Umbilical cord (tissue), 2 donors: Measurements from ENCODE around the gene LUC7L. TPM values are rescaled to one million over a fixed set of nuclear protein-coding genes. Genes with fewer than 3 reads are reported as not detected.

Experiments
- DNase-seq: peaks from one replicate; pipeline ENCODE4 v3.0.0-alpha.2; 2015; ENCODE audit warnings: low spot score
- total RNA-seq: library from RNA; depleted of rRNA; stranded (reverse); fragments of >200 nt; gene quantifications from one replicate; pipeline ENCODE4 v1.2.3, GENCODE V29; 2014; ENCODE audit warnings: low replicate concordance; ENCODE audit not compliant: insufficient read depth

LUC7L gene
- total RNA-seq, 1 donor from 2014 or later, result 50.3 TPM

DNA sequence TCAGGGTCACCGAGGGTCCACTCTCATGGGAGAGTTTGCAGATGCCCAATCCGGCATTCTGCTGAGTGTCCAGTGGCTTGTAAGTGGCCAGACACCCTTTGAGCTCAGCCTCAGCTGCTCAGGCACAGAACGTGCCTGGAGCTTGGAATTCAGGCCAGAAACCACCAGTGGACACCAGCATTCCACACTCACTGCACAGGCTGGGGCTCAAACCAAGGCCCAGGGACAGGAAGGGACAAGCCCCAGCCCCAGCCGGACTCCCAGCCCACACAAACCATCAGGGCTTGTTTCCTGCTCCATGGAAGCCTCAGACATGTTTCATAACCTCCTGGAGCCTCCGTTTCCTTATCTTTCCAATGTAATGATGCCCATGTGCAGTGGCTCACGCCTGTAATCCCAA is 85.8 kb downstream of the LUC7L start:
- no peak for DNase-seq

DNA sequence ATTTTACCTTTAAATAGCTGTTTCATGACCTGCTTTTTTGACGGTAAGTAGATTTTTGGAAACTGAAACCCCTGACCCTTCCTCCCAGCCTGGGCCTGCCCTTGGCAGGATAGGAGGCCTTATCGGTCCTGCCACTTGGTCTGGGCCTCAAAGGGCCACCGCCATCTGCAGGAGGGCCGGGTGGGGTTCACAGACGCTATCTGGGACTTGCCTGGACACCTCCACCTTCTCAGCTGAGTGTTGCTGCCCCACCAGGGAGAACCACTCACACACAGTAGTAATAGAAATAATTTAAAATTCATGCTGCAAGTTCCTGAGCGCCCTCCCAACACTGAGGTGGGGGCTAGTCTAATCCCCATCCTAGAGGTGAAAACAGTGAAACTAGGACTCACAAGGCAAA is 86.2 kb downstream of the LUC7L start:
- DNase-seq, result no peak

DNA sequence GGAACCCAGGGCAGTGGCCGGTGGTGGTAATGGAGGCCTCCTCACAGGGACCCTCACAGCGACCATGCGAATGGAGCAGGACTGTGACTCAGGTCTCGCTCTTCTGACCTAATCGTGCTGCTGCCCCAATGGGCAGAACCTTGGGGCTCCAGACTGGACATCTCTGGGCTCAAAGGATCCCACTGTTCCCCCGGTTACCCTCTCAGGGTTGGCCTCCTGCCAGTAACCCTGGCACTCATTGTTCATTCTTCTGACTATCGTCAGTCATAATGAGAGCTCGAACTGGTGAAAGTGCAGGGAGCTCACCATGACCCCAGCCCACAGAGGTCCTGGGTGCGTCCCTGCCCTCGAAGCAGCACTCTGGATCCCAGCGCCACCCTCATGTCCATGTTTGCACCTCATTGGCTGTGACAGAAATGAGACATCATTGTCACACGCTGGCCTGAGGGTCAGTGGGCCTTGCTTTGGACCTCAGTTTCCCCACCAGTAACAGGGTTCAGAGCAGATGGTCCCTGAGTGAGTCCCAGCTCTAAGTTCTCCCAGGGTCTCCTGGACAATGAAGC is 86.8 kb downstream of the LUC7L start:
- no peak for DNase-seq

DNA sequence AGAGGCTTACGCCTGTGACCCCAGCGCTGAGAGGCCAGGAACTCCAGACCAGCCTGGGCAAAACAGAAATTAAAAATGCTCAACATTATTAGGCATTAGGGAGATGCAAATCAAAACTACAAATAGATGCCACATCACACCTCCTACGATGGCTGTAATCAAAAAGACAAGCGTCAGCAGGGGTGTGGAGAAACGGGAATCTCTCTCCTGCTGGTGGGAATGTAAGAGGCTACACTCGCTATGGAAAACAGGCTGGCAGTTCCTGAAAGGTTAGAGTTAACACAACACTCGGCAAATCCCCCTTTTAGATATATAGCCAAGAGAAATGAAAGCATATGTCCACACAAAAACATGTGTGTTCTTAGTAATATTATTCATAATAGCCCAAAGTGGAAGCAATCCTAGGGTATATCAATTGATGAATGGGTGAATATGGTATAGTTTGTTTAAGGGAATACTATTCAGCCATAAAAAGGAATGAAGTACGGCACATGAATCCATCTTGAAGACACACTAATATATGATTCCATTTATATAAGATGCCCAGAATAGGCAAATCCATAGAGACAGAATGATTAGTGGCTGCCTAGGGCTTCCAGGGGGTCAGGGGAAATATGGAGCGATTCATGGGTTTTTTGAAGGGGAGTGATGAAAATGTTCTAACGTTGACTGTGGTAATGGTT is 88.9 kb downstream of the LUC7L start:
- no peak for DNase-seq

Other genes starting within 250 kb of the LUC7L start
- 0.72 TPM for gene POLR3K, start 175.8 kb downstream of the LUC7L start, total RNA-seq
- gene SNRNP25, start 175.6 kb downstream of the LUC7L start, total RNA-seq, result 11.1 TPM
- 27.4 TPM for gene RHBDF1, start 156.8 kb downstream of the LUC7L start, total RNA-seq
- gene MPG, start 151.2 kb downstream of the LUC7L start, total RNA-seq, result 93.4 TPM
- gene NPRL3, start 90.8 kb downstream of the LUC7L start, total RNA-seq, result 10.1 TPM
- gene HBZ, start 76.8 kb downstream of the LUC7L start, total RNA-seq, result not detected
- gene HBM, start 63.5 kb downstream of the LUC7L start, total RNA-seq, result 257 TPM
- 7,657 TPM for gene HBA2, start 56.6 kb downstream of the LUC7L start, total RNA-seq
- gene HBA1, start 52.8 kb downstream of the LUC7L start, total RNA-seq, result 3,215 TPM
- not detected for gene HBQ1, start 49.0 kb downstream of the LUC7L start, total RNA-seq
- 50.8 TPM for gene FAM234A, start 5.4 kb upstream of the LUC7L start, total RNA-seq
- 6.0 TPM for gene RGS11, start 46.5 kb upstream of the LUC7L start, total RNA-seq
- 18.3 TPM for gene ARHGDIG, start 51.1 kb upstream of the LUC7L start, total RNA-seq
- gene PDIA2, start 53.7 kb upstream of the LUC7L start, total RNA-seq, result 9.9 TPM
- 17.3 TPM for gene AXIN1, start 123.3 kb upstream of the LUC7L start, total RNA-seq
- gene MRPL28, start 141.1 kb upstream of the LUC7L start, total RNA-seq, result 36.8 TPM
- 31.8 TPM for gene PGAP6, start 152.5 kb upstream of the LUC7L start, total RNA-seq
- 52.0 TPM for gene NME4, start 167.8 kb upstream of the LUC7L start, total RNA-seq
- gene DECR2, start 172.4 kb upstream of the LUC7L start, total RNA-seq, result 0.48 TPM
- 11.8 TPM for gene RAB11FIP3, start 196.2 kb upstream of the LUC7L start, total RNA-seq